Fibroblast of lung (primary cell): Measurements from ENCODE around the gene RNF224.

ENCODE experiments used
- CTCF ChIP-seq, 2 donors: IDR thresholded peaks in 1 of 2; conservative IDR thresholded peaks in 1 of 2; 1 replicate in 1 of 2; 2 replicates in 1 of 2; pipeline ENCODE4 v1.5.1; 2011 to 2012; ENCODE audit warnings: low read length in 2 of 2, control low read depth in 1 of 2, inconsistent platforms in 1 of 2, low read depth in 1 of 2, mild to moderate bottlenecking in 1 of 2
- EZH2 ChIP-seq: IDR thresholded peaks from 2 replicates; pipeline ENCODE4 v1.5.1; 2012; ENCODE audit warnings: low read length, control low read depth, mild to moderate bottlenecking; ENCODE audit errors: missing control alignments

GRCh38 chr9:137229903-137230704 is 2.8 kb downstream of the RNF224 start:
- TF ChIP-seq CTCF (conservative IDR thresholded peaks at IDR 0.05 in 1 of 2, IDR thresholded peaks at IDR 0.05 in 1 of 2; ENCODE audit: low read depth in 1 of 2, low read length in 2 of 2), result no peak
- no peak for TF ChIP-seq EZH2
